ENCODE data around the gene TFEB. TPM values are rescaled to one million over a fixed set of nuclear protein-coding genes. Genes with fewer than 3 reads are reported as not detected.

The TFEB gene
- total and polyA plus RNA-seq, 2 donors (not counting 3 experiments of a cell fraction or from before 2014, with no cell fraction given) = 4.9 to 6.6 TPM

DNA sequence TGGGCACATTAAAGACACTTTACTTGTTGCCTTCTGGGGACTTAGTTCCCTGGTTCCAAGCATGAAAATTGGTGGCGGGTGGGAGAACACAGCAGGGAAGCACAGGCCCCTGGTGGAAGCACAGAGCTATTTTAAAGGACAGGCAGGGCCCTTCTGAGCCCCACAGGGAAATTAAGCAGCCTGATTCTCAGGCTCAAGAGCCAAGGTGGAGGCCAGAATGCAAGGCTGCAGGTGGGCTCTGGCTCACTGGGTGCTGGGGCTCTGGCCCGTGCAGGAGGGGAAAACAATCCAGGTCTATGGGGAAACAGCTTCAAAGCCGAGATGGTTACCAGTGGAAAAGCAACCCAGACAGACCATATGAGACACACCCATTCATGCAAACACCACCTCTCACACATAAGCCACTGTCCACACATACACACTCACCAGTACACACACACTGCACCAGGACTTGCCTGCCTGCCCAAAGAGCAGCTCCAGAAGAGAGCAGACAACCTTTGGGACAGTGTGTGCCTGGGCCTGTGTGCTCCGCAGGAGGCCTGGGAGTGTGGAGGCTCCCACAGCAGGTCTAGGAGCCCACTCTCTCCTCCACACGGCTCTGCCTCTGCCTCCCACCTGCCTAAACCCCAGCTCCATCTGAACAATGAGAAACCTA is 30.6 kb downstream of the TFEB start:
- no peak overlapping the region for H2AFZ ChIP-seq (ENCODE audit: low read depth, low read length)
- H3K4me2 ChIP-seq (ENCODE audit: insufficient read depth, low read length) = no peak overlapping the region
- ChIA-PET CTCF (interaction anchor here (1.3 to 2.6 kb wide), 4 partner anchors 21 to 71 kb away, joined by 6 to 8 read pairs (median 6); no protein-coding TSS in a partner anchor), POLR2A (no interaction called here)
- H3K79me2 ChIP-seq (ENCODE audit: control insufficient read depth, insufficient read depth, low read length) = no peaks in the 10 kb centered on the region
- no peak for DNase-seq (ENCODE audit: low read depth, low spot score)
- no peak overlapping the region for H3K4me3 ChIP-seq (replicated peaks in 1 of 3; ENCODE audit: insufficient read depth in 1 of 3, low read depth in 1 of 3, low read length in 3 of 3)
- H4K20me1 ChIP-seq (replicated peaks; ENCODE audit: control insufficient read depth, extremely low read depth, insufficient read depth, low read length) = no peaks in the 10 kb centered on the region
- H3K36me3 ChIP-seq (ENCODE audit: control insufficient read depth in 2 of 2, extremely low read depth in 1 of 2, insufficient read depth in 2 of 2, low read length in 2 of 2) = no peaks in the 10 kb centered on the region
- H3K9me1 ChIP-seq (replicated peaks; ENCODE audit: control insufficient read depth, extremely low read depth, insufficient read depth, low read length) = no peaks in the 10 kb centered on the region
- H3K9me3 ChIP-seq (replicated peaks; ENCODE audit: control insufficient read depth, insufficient read depth, low read length) = no peaks in the 10 kb centered on the region
- no peak overlapping the region for H3K27ac ChIP-seq (ENCODE audit: insufficient read depth, low read depth, low read length)
- TF ChIP-seq POLR2A (IDR thresholded peaks at IDR 0.05; ENCODE audit: low read depth, low read length) (no peak), POLR2AphosphoS5 (IDR thresholded peaks at IDR 0.05; ENCODE audit: insufficient read depth, low read depth, low read length) (no peak), MYC (IDR thresholded peaks at IDR 0.05; ENCODE audit: low read depth, low read length) (no peak), JUN (IDR thresholded peaks at IDR 0.05; ENCODE audit: borderline replicate concordance, insufficient read depth, insufficient read length, low read depth) (no peak), EZH2 (IDR thresholded peaks at IDR 0.05; ENCODE audit: borderline replicate concordance, low read depth, low read length, severe bottlenecking) (no peak), FOS (IDR thresholded peaks at IDR 0.05; ENCODE audit: borderline replicate concordance, insufficient read depth, low read length) (no peak)
- TF ChIP-seq, protein P1, sequence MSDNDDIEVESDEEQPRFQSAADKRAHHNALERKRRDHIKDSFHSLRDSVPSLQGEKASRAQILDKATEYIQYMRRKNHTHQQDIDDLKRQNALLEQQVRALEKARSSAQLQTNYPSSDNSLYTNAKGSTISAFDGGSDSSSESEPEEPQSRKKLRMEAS (IDR thresholded peaks at IDR 0.05; ENCODE audit: insufficient read depth, insufficient read length) = no peak
- TF ChIP-seq, protein P2, sequence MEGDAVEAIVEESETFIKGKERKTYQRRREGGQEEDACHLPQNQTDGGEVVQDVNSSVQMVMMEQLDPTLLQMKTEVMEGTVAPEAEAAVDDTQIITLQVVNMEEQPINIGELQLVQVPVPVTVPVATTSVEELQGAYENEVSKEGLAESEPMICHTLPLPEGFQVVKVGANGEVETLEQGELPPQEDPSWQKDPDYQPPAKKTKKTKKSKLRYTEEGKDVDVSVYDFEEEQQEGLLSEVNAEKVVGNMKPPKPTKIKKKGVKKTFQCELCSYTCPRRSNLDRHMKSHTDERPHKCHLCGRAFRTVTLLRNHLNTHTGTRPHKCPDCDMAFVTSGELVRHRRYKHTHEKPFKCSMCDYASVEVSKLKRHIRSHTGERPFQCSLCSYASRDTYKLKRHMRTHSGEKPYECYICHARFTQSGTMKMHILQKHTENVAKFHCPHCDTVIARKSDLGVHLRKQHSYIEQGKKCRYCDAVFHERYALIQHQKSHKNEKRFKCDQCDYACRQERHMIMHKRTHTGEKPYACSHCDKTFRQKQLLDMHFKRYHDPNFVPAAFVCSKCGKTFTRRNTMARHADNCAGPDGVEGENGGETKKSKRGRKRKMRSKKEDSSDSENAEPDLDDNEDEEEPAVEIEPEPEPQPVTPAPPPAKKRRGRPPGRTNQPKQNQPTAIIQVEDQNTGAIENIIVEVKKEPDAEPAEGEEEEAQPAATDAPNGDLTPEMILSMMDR (IDR thresholded peaks at IDR 0.05; ENCODE audit: extremely low read depth in 1 of 2, insufficient read depth in 1 of 2, low read depth in 1 of 2, low read length in 2 of 2) = no peak
- no peak for FAIRE-seq
- intact Hi-C loops (cut with micrococcal nuclease) = no loop called here
- no peaks in the 10 kb centered on the region for H3K27me3 ChIP-seq (ENCODE audit: control insufficient read depth in 2 of 2, insufficient read depth in 2 of 2, low read length in 2 of 2)
- no peaks in the 10 kb centered on the region for H3K4me1 ChIP-seq (ENCODE audit: control insufficient read depth, extremely low read depth, insufficient read depth, low read length)
- BruUV-seq (replicated peaks) = no TSS peak
- H3K9ac ChIP-seq (replicated peaks; ENCODE audit: extremely low read depth, insufficient read depth, low read length) = no peak overlapping the region
- dilution Hi-C loops (cut with MboI; ENCODE audit: extremely low pct_ligation_motif_present, low sequenced_read_pairs) = no loop called here

All from endothelial cell of umbilical vein (primary cell).